ENCODE data around the gene TNK1.
"Not testable (repeated sequence)": the region's sequence is repeated elsewhere in the genome, so short reads cannot be mapped to it uniquely, and the experiment has no call there.

The TNK1 gene

DNA sequence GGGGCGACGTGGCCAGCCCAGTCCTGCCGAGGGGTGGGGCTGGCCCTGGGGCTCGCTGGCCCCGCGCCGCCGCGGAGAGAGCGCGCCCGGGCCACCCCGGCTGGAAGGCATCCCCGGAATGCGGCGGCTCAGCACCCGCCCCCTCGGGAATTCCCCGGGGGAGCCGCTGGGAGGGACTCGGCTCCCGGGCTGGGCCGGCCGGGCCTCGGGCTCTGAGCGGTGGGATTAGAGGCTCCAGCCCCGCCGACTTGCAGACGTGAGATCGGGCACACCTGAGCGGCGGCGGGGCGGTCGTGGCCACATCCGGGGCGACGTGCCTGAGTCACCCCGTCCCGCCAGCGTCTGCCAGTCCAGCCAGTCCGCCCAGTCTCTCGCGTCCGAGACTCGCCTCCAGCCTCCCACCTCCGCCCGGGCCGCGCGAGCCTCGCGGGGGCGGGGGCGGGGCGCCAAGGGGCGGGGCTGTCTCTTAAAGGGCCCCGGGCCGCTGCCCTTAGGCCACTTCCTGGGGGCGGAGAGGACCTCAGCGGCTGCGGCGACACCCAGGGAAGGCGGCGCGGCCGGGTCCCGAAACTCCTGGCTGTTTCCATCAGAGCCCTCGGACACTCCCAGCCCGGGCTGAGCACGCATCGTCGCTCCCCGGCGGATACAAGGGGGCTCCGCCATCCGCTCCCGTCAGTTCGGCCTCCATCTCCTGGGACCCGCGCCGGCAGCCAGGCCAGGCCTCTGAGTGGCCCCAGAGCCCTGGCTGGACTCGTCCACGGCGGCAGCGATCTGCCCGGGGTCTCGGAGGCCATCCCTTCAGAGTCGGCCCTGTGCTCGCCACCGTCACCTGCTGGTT, 29.0 kb upstream of the TNK1 start, which contains the start of gene KCTD11:
TSS of gene KCTD11 (plus strand) at position 498 of the 838 bp plus-strand sequence.
- no peaks in the 10 kb centered on the region for H3K9me3 Mint-ChIP-seq

DNA sequence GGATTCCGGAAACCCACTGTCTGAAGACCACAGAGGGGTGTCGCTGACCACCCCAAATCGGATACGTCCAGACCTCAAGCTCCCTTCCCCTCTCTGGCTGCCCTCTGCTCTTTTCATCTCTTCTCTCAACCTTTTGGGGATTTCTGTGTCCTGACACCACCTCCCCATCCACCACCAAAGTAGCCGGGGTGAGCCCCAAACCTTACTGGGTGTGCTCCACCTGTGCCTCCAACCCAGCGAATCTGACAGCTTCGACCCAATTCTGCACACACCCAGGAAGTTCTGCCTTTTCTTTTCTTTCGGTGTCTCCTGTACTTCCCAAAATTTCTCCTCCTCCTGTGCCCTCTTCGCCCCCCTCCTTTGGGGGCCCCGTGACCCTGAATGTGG, 28.4 kb upstream of the TNK1 start:
- H3K36me3 Mint-ChIP-seq = peaks cover 29% of the 10 kb centered on the region
- peak overlapping the region; percentile 95 for H3K4me3 Mint-ChIP-seq
- ATAC-seq = no peak
- no peaks in the 10 kb centered on the region for H3K9me3 Mint-ChIP-seq
- H3K27ac Mint-ChIP-seq = peak overlapping the region; percentile 87
- H3K4me1 Mint-ChIP-seq = peaks cover 63% of the 10 kb centered on the region
- no peaks in the 10 kb centered on the region for H3K27me3 Mint-ChIP-seq

More for the DNA sequence above, 29.0 kb upstream of the TNK1 start, which contains the start of gene KCTD11:
- peak; percentile 82 for ATAC-seq
- Mint-ChIP-seq H3K4me3 (peak within 1 kb of the TSS; percentile 95), H3K36me3 (peaks cover 35% of the 10 kb centered on the region), H3K27ac (peak within 1 kb of the TSS; percentile 87), H3K27me3 (no peaks in the 10 kb centered on the region), H3K4me1 (peaks cover 63% of the 10 kb centered on the region)

DNA sequence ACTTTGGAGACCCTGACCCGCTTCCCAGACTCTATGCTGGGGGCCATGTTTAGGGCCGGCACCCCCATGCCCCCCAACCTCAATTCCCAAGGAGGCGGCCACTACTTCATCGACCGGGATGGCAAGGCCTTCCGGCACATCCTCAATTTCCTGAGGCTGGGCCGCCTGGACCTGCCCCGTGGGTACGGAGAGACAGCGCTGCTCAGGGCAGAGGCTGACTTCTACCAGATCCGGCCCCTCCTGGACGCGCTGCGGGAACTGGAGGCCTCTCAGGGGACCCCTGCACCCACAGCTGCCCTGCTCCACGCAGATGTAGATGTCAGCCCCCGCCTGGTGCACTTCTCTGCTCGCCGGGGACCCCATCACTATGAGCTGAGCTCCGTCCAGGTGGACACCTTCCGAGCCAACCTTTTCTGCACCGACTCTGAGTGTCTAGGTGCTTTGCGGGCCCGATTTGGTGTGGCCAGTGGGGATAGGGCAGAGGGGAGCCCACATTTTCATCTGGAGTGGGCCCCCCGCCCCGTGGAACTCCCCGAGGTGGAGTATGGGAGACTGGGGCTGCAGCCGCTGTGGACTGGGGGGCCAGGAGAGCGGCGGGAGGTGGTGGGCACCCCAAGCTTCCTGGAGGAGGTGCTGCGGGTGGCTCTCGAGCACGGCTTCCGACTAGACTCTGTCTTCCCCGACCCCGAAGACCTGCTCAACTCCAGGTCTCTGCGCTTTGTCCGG, 27.8 kb upstream of the TNK1 start:
- peaks cover 24% of the 10 kb centered on the region for H3K36me3 Mint-ChIP-seq
- no peak for ATAC-seq
- no peaks in the 10 kb centered on the region for H3K27me3 Mint-ChIP-seq
- peaks cover 63% of the 10 kb centered on the region for H3K4me1 Mint-ChIP-seq
- no peaks in the 10 kb centered on the region for H3K9me3 Mint-ChIP-seq
- H3K27ac Mint-ChIP-seq = peak overlapping the region; percentile 87
- H3K4me3 Mint-ChIP-seq = peak overlapping the region; percentile 95

DNA sequence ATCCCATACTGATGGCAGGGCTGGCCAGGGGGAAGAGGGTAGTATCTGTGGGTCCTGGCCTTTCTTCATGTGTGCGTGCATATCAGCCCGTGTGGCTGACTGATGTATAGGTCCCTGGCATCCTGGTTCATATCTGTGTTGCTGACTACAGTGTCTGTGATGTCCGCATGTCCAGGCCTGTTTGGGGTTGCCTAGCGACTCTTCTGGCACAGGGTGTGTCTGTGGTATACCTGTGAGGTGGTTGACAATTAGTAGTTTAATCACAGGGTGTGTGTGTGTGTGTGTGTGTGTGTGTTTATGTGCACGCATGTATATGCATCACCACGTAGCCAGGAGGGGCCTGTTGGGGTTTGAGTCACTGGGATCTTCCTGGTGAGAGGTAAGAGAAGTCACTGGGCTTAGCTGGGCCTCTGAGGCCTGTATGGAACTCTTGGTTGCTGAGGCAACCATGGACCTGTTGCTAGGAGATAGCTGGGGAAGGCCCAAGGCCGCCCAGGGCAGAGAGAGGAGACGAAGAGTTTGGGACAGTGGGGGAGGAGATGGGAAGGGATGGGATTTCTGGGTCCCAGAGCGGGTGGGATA, 26.5 kb upstream of the TNK1 start:
- no peaks in the 10 kb centered on the region for H3K27me3 Mint-ChIP-seq
- no peak overlapping the region for H3K27ac Mint-ChIP-seq
- H3K9me3 Mint-ChIP-seq = no peaks in the 10 kb centered on the region
- no peak for ATAC-seq
- H3K4me3 Mint-ChIP-seq = no peak overlapping the region
- peaks cover 14% of the 10 kb centered on the region for H3K36me3 Mint-ChIP-seq
- peaks cover 57% of the 10 kb centered on the region for H3K4me1 Mint-ChIP-seq

DNA sequence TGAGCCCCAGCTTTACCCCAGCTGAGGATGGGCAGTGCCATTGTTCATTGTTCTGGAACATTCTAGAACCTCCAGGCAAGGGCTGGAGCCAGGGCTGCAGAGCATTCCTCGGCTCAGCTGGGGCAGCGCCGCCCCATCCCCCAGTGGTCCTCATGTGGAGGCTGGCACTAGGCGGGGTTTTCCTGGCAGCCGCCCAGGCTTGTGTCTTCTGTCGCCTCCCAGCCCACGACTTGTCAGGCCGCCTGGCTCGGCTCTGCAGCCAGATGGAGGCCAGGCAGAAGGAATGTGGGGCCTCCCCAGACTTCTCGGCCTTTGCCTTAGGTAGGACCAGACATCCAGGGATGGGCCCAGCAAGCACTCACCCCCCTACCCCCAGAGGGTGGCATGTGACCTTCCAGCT, 25.8 kb upstream of the TNK1 start, which contains the start of gene TMEM95:
TSS of gene TMEM95 (plus strand) at position 104 of the 400 bp plus-strand sequence. CDS start at position 153, 49 bp downstream.
- H3K36me3 Mint-ChIP-seq = peaks cover 10% of the 10 kb centered on the region
- no peak within 1 kb of the TSS for H3K27ac Mint-ChIP-seq
- no peaks in the 10 kb centered on the region for H3K27me3 Mint-ChIP-seq
- H3K9me3 Mint-ChIP-seq = no peaks in the 10 kb centered on the region
- H3K4me1 Mint-ChIP-seq = peaks cover 50% of the 10 kb centered on the region
- no peak for ATAC-seq
- H3K4me3 Mint-ChIP-seq = no peak within 1 kb of the TSS

DNA sequence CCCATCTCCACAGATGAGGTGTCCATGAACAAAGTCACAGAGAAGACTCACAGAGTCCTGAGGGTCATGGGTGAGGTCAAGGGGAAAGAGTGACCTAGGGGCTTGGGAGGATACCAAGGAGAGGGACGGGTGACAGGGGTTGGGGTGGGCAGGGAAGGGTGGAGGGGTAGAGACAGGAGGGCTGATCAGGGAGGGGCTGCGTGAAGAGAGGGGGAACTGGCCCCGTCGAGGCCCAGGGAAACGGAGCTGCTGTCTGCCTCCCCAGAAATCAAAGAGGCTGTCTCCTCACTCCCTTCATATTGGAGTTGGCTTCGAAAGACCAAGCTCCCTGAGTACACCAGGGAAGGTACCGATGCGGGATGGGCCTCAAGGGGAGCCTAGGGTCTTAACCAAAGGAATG, 25.3 kb upstream of the TNK1 start:
- Mint-ChIP-seq H3K4me1 (peaks cover 45% of the 10 kb centered on the region), H3K36me3 (peaks cover 6% of the 10 kb centered on the region), H3K4me3 (no peak overlapping the region), H3K27me3 (no peaks in the 10 kb centered on the region), H3K27ac (no peak overlapping the region), H3K9me3 (no peaks in the 10 kb centered on the region)
- ATAC-seq = no peak

DNA sequence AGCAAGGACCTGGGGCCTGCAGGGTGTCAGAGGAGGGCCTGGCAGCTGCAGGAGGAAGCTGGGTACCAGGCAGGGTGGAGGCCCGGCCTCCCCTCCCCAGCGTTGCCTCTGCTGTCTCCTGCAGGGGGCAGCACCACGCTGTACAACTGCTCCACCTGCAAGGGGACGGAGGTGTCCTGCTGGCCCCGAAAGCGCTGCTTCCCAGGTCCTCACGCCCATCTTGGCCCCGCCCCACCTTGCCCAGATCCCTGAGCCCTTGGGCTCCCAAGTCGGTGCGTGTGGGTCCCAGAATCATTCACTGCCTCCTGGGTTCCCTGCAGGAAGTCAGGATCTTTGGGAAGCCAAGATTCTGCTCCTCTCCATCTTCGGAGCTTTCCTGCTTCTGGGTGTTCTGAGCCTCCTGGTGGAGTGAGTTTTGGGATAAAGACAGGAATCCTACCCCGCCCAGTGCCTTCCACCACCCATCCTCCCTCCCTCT, 24.8 kb upstream of the TNK1 start:
- no peak overlapping the region for H3K4me3 Mint-ChIP-seq

DNA sequence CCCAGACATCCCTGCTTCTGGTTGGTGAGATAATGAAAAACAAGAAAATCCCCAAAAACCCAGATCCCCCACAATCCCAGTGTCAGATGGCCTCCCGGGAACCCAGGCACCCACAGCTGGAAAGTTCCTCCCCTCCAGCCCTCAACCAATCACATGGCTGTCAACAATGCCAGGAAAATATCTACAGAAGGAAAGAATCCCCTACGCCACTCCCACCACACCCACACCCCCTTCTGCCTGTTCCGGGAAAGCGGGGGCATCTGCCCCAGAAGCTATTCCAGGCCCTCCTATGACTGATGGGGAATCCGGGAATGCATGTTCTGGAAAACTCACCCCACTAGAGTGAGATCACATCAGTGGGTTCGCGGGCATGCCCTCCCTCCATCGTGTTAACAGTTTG, 24.1 kb upstream of the TNK1 start:
- Mint-ChIP-seq H3K27ac (no peak overlapping the region), H3K9me3 (no peaks in the 10 kb centered on the region), H3K36me3 (no peaks in the 10 kb centered on the region), H3K4me3 (no peak overlapping the region), H3K27me3 (peaks cover 7% of the 10 kb centered on the region), H3K4me1 (peaks cover 35% of the 10 kb centered on the region)
- ATAC-seq = no peak

More for the DNA sequence above, 24.8 kb upstream of the TNK1 start:
- Mint-ChIP-seq H3K36me3 (peaks cover 3% of the 10 kb centered on the region), H3K27ac (no peak overlapping the region), H3K4me1 (peaks cover 39% of the 10 kb centered on the region), H3K27me3 (peaks cover under 1% of the 10 kb centered on the region), H3K9me3 (no peaks in the 10 kb centered on the region)
- ATAC-seq = peak; percentile 76

DNA sequence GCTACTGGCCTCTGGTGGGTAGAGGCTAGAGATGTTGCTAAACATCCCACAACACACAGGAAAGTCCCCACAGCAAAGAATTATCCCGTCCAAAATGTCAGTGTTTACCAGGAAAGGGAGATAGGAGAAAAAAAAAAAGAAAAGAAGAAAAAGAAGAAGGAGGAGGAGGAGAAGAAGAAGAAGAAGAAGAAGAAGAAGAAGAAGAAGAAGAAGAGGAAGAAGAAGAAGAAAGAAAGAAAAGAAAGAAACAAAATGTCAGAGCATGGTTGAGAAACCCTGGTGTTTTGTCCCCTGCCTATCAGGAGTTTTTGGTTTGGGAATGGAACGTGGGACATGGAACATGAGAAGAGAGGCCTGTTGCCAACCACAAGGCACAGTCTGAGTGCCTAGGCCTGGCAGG, 23.5 kb upstream of the TNK1 start:
- Mint-ChIP-seq H3K9me3 (no peaks in the 10 kb centered on the region), H3K27me3 (peaks cover 10% of the 10 kb centered on the region), H3K36me3 (no peaks in the 10 kb centered on the region)

DNA sequence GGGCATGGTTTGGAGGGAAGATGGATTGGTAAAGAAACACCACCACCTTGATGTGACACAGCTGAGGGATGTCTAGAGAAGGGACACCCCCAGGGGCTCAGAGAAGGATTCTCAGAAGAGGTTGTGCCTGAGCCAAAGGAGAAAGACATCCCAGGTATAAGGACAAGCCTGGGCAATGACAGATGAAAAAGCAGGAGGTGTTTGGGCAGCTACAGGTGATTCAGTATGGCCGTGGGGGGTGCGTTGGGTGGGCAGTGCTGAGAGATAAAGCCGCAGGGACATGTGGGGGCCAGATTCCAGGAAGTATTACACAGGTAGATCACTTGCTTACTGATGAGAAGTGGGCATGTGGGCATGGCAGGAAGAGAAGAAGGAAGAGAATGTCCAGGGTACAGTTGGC, 19.0 kb upstream of the TNK1 start:
- Mint-ChIP-seq H3K4me1 (no peaks in the 10 kb centered on the region), H3K27me3 (peaks cover 18% of the 10 kb centered on the region), H3K27ac (no peak overlapping the region), H3K4me3 (no peak overlapping the region), H3K9me3 (no peaks in the 10 kb centered on the region), H3K36me3 (no peaks in the 10 kb centered on the region)
- ATAC-seq = no peak

More for the DNA sequence above, 23.5 kb upstream of the TNK1 start:
- Mint-ChIP-seq H3K4me1 (peaks cover 32% of the 10 kb centered on the region), H3K4me3 (no peak overlapping the region), H3K27ac (no peak overlapping the region)
- ATAC-seq = no peak

DNA sequence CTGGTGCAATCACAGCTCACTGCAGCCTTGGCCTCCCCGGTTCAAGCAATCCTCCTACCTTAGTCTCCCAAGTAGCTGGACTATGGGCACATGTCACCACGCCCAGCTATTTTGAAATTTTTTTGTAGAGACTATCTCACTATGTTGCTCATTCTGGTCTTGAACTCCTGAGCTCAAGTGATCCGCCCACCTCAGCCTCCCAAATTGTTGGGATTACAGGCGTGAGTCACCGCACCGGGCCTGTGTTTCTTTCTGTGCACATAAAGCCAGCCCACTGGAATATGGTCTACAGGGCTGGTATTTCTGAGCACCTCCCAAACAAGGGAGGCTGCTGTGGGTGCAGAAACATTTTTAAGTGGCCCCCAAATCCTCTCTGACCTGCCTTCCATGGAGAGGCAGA, 17.6 kb upstream of the TNK1 start:
- Mint-ChIP-seq H3K27ac (no peak overlapping the region), H3K9me3 (no peaks in the 10 kb centered on the region), H3K4me1 (peaks cover 3% of the 10 kb centered on the region), H3K27me3 (peaks cover 19% of the 10 kb centered on the region), H3K36me3 (no peaks in the 10 kb centered on the region), H3K4me3 (no peak overlapping the region)
- ATAC-seq = no peak

DNA sequence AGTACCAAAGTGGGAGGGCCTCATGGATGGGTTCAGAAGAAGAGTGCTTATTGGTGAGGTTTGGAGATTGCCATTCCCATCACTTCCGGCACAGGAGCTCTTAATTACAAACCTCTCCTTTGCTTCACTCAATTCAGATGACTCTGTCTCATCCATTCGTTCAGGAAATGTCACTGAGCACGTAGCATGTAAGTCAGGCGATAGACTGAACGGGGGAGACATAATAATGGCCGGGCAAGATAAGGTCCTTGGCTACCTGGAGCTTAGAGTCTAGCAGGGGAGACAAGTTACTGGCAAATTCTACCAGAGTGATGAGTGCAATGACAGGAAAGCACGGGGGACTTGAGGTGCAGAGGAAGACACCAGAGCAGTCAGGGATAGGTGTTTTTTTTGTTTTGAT, 14.9 kb upstream of the TNK1 start:
- H3K36me3 Mint-ChIP-seq, H3K4me3 Mint-ChIP-seq, ATAC-seq, H3K4me1 Mint-ChIP-seq, H3K27ac Mint-ChIP-seq, H3K9me3 Mint-ChIP-seq: not testable (repeated sequence)
- peaks cover 43% of the 10 kb centered on the region for H3K27me3 Mint-ChIP-seq

DNA sequence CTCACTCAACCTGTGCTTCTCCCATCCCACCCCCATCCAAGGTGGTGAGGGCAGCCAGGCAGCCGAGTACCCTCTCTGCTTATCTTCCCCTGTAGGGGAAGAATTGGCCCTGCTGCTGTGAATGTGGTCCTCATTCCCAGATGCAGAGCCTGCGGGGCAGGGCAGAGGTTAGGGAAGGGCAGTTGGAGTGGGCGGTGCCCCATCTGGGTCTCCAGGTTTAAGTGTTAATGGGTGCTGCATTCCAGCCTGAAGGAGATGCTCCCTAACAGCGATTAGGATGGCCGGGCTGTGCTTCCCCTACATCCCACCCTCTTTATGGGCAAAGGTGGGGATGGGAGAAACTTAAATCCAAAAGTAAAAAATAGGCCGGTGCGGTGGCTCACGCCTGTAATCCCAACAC, 13.8 kb upstream of the TNK1 start:
- no peak overlapping the region for H3K4me3 Mint-ChIP-seq
- H3K27ac Mint-ChIP-seq = no peak overlapping the region
- no peak for ATAC-seq
- H3K4me1 Mint-ChIP-seq = peaks cover 9% of the 10 kb centered on the region
- H3K36me3 Mint-ChIP-seq = no peaks in the 10 kb centered on the region
- no peaks in the 10 kb centered on the region for H3K9me3 Mint-ChIP-seq
- peaks cover 43% of the 10 kb centered on the region for H3K27me3 Mint-ChIP-seq

DNA sequence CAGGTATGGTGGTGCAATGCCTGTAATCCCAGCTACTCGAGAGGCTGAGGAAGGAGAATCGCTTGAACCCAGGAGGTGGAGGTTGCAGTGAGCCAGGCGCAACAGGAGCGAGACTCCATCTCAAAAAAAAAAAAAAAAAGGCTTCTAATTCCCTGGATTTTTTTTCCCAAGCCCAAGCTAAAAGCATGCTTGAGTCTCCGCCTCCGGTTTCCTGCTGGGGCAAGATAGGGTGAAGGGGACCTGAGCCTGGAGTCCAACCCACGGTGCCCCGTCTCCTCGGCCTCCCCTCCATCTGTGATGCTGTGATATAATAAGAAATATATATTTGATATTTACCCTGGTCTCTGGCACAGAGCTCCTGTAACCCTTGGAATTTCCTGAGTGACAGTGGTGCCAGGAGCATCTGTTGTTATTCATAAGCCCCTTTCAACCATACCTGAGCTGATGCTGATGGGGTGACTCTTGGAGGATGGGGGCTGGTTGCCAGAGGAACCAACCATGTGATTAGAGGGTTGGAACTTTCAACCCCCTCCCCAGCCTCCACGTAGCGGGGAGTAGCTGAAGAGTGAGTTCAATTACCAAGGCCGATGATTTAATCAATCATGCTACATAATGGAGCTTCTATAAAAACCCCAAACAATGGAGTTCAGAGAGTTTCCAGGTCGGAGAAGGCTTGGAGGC, 12.8 kb upstream of the TNK1 start:
- peaks cover 9% of the 10 kb centered on the region for H3K4me1 Mint-ChIP-seq
- H3K36me3 Mint-ChIP-seq = no peaks in the 10 kb centered on the region
- no peak overlapping the region for H3K27ac Mint-ChIP-seq
- no peak overlapping the region for H3K4me3 Mint-ChIP-seq
- peaks cover 46% of the 10 kb centered on the region for H3K27me3 Mint-ChIP-seq
- no peak for ATAC-seq
- no peaks in the 10 kb centered on the region for H3K9me3 Mint-ChIP-seq

DNA sequence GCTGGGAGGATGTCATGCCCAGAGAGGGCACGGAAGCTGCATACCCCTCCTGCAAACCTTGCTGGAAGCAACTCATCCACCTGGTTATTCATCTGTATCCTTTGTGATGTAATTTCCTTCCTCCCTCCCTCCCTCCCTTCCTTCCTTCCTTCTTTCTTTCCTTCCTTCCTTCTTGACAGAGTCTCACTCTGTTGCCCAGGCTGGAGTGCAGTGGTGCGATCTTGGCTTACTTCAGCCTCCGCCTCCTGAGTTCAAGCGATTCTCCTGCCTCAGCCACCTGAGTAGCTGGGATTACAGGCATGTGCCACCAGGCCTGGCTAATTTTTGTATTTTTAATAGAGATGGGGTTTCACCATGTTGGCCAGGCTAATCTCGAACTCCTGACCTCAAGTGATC, 12.3 kb upstream of the TNK1 start:
- not testable (repeated sequence) for H3K4me3 Mint-ChIP-seq, H3K4me1 Mint-ChIP-seq, ATAC-seq

More for the DNA sequence above, 12.3 kb upstream of the TNK1 start:
- H3K27me3 Mint-ChIP-seq = peaks cover 46% of the 10 kb centered on the region
- H3K36me3 Mint-ChIP-seq, H3K9me3 Mint-ChIP-seq, H3K27ac Mint-ChIP-seq: not testable (repeated sequence)
